Pancreas (tissue), 10 donors: ENCODE results near the gene PNMA6E. TPM values are rescaled to one million over a fixed set of nuclear protein-coding genes. Genes with fewer than 3 reads are reported as not detected.

Experiments
- ATAC-seq, 4 donors: fragments of 200-7000 bp; cut with Tn5 transposase; one replicate each; pipeline versions ENCODE4 v1.8.0 to v1.9.1; 2020; ENCODE audit warnings: mild to moderate bottlenecking in 4 of 4, moderate library complexity in 4 of 4
- DNase-seq, 6 donors: peaks; one replicate each; pipeline ENCODE4 v3.0.0-alpha.2; 2020
- FAIRE-seq: peaks from 2 replicates; lab custom pipeline; 2012; peaks lifted over from hg19 to GRCh38; lab: Jason Lieb, UNC
- H3K27ac ChIP-seq, 4 donors: fragments of 200-600 bp; sonication (generic); 1 replicate in 3 of 4; 2 replicates in 1 of 4; pipeline versions ENCODE4 v1.5.0 to v1.8.0; 2020
- H3K27me3 ChIP-seq, 4 donors: fragments of 200-600 bp; one replicate each; pipeline ENCODE4 v1.8.0; 2021
- H3K36me3 ChIP-seq, 3 donors: fragments of 200-600 bp; sonication (generic) in 1 of 3; one replicate each; pipeline versions ENCODE4 v1.5.0 to v1.8.0; 2020 to 2021
- H3K4me1 ChIP-seq, 3 donors: fragments of 200-600 bp; one replicate each; pipeline ENCODE4 v1.8.0; 2021
- H3K4me3 ChIP-seq, 4 donors: fragments of 200-600 bp; sonication (generic) in 2 of 4; one replicate each; pipeline versions ENCODE4 v1.5.0 to v1.8.0; 2020 to 2021
- H3K9me3 ChIP-seq, 4 donors: fragments of 200-600 bp; one replicate each; pipeline ENCODE4 v1.8.0; 2021
- CTCF ChIP-seq, 4 donors: fragments of 200-600 bp; sonication (generic) in 3 of 4; IDR thresholded peaks; one replicate each; pipeline versions ENCODE4 v1.5.0 to v1.8.0; 2021; ENCODE audit warnings: antibody characterized with exemption in 4 of 4
- WGBS, 2 donors: extraction: QIAGEN DNeasy Blood & Tissue Kit; methylation state at CpG; one replicate each; pipeline ENCODE4 v1.1.7; 2013; 5-methylcytosine and 5-hydroxymethylcytosine counted together
- intact Hi-C, 3 donors: fragments of 100-400 bp; cut with DNase I; formaldehyde crosslinking; loops; one replicate each; pipeline versions ENCODE4 v1.11.1 to v1.14.2; 2022
- polyA plus RNA-seq, 2 donors: library from polyadenylated mRNA; stranded (reverse); fragments of 200-250 nt; gene quantifications; one replicate each; pipeline ENCODE4 v1.2.3, GENCODE V29; 2013
- total RNA-seq, 6 donors: library from RNA; stranded (reverse); fragmentation: NEBNext Ultra II Directional in 4 of 6; extraction: Animal tissue kit (Norgen Biotek cat#: 25700) in 4 of 6; gene quantifications; one replicate each; pipeline versions ENCODE4 v1.2.1 to v1.2.4, GENCODE V29; 2021 to 2023
- donor health status: healthy with polysubstance abuse.
- donor health status: DM: no; HTN: no; CAD: no; lungs with moderate emphysema.
- donor health status: DM: no; HTN: no; CAD: no.
- donor health status: control.
- donor health status: control.
- donor health status: Bipolar disorder and iron deficiency.
- donor health status: DM: yes; HTN: yes; CAD: no.
- donor health status: DM: no; HTN: no; CAD: no.
- donor health status: DM: no; HTN: no; CAD: no.
- donor health status: DM: yes; HTN: yes; CAD: no.

The PNMA6E gene
- total and polyA plus RNA-seq, 8 donors = not detected

DNA sequence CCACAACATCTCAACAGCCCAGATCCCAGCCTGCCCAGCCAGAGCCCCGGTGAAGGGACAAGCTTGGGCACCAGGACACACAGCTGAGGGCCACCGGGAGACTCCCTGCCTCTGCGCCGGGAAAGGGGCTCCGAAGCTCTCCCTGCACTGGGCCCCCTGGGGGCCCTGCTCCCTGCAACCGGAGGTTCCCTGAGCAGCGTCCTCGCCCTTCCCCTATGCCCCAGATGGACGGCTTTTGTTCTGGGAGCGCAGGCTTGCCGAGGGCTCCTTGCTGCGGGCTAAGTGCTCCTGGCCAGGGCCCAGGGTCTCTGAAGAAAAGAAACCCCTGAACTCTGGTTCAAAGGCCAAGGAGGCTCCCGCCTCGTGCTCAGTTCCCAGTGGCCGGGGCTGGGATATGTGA, 9.2 kb upstream of the PNMA6E start:
- Histone ChIP-seq H3K27me3 (no peaks in the 10 kb centered on the region), H3K27ac (no peak overlapping the region), H3K4me3 (no peak overlapping the region), H3K4me1 (no peaks in the 10 kb centered on the region), H3K36me3 (no peaks in the 10 kb centered on the region), H3K9me3 (no peaks in the 10 kb centered on the region)
- 89 to 91% methylated on average over 15 of the region's 15 CpGs for WGBS, 2 donors
- DNase-seq (peak in 1 of 6 donors; percentile 37), FAIRE-seq (no peak), ATAC-seq (no peak)
- intact Hi-C loops = no loop called here
- TF ChIP-seq CTCF (IDR thresholded peaks at IDR 0.05) = no peak

DNA sequence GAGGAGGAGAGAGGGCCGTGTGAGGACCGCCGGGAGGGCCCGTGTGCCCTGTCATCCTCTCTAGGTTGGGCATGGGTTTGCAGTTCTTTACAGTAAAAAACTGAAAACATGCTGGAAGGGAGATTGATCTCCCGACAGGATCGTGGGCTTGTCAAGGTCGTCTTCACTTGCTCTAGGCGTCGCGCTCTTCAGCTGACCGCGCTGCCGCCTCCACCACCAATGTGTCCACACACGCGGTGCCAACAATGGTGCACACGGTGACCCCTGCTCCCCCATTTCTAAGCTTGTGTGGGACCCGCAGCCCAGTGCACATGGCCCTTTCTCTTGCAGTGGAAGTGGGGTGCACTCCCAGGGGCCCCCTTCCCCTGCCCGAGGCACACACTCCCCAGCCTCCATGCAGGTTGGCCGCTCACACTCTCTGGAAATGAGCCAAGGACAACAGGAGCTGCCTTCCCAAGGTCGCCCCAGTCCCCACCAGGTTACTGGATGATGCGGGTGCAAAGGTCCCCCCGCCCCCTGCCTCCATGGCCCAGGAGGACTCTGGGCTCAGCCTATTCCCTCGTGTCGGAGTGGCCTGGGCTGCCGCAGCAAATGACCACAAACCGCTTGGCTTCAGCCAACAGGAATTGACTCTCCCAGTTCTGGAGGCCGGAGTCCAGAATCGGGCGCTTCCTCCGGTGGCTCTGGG, 8.4 kb upstream of the PNMA6E start:
- WGBS, 2 donors = 78 to 79% methylated on average over 27 to 30 of the region's 30 CpGs
- Histone ChIP-seq H3K27me3 (peaks cover 0 to 4% (median 0%) of the 10 kb centered on the region in 4 donors), H3K4me3 (no peak overlapping the region), H3K27ac (no peak overlapping the region), H3K4me1 (no peaks in the 10 kb centered on the region), H3K36me3 (no peaks in the 10 kb centered on the region), H3K9me3 (no peaks in the 10 kb centered on the region)
- ATAC-seq (no peak), DNase-seq (no peak), FAIRE-seq (no peak)
- intact Hi-C loops = no loop called here
- TF ChIP-seq CTCF (IDR thresholded peaks at IDR 0.05) = no peak

DNA sequence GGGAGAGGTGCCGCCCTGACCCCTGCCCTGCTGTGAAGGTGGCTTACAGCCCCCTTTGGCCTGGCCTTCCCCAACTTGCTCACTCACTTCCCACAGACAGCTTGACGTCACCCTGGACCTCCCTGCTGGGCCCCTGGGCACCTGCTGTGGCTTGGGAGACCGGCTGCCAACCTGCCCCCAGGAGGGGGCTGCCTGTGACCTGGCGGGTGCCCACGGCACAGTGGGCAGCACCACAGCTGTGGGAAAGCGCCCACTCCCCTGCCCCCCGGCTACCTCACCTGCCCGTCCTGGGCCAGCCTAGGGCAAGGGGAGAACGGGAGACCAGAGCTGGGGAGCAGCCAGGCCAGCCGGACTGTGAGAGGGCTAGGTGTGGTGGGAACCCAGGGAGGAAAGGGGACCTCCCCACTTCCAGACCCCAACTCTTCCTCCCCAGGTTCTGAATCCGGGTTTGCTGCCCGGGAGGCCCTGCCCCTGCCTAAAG, 7.8 kb upstream of the PNMA6E start:
- Histone ChIP-seq H3K4me1 (no peaks in the 10 kb centered on the region), H3K4me3 (no peak overlapping the region), H3K36me3 (no peaks in the 10 kb centered on the region), H3K27ac (no peak overlapping the region), H3K27me3 (peaks cover 0 to 4% (median 0%) of the 10 kb centered on the region in 4 donors), H3K9me3 (no peaks in the 10 kb centered on the region)
- ATAC-seq = no peak
- WGBS, 2 donors = 82 to 89% methylated on average over 11 to 12 of the region's 12 CpGs
- DNase-seq = no peak
- no peak for TF ChIP-seq CTCF (IDR thresholded peaks at IDR 0.05)
- FAIRE-seq = no peak
- intact Hi-C loops = no loop called here

GRCh38 chrX:153408221-153408721, 7.1 kb upstream of the PNMA6E start:
- no peak for TF ChIP-seq CTCF (IDR thresholded peaks at IDR 0.05)
- H3K4me3 ChIP-seq = no peak overlapping the region
- 66 to 82% methylated on average over 10 of the region's 10 CpGs for WGBS, 2 donors
- H3K27ac ChIP-seq = no peak overlapping the region
- ATAC-seq (no peak), FAIRE-seq (no peak), DNase-seq (no peak)
- H3K36me3 ChIP-seq = no peaks in the 10 kb centered on the region
- H3K9me3 ChIP-seq = no peaks in the 10 kb centered on the region
- H3K4me1 ChIP-seq = no peaks in the 10 kb centered on the region
- intact Hi-C loops = no loop called here
- peaks cover 0 to 4% (median 0%) of the 10 kb centered on the region in 4 donors for H3K27me3 ChIP-seq

DNA sequence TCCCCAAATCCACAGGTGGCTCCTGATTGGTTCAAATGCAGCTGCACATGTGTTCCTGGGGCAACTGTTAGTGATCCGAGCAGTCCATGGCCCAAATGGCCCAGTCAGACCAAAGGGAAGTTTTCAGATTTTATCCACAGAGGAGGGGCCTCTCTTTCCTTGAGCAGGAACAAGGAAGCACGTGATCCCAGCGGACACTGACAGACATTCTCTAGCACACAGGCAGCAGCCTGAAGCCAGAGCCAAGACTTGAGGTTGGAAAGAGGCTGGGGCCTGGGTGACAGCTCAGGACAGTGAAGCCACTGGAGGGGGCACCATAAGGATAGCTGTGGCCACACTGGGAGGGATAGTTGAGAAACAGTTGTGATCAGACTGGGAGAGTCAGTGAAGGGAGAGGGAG, 6.6 kb upstream of the PNMA6E start:
- intact Hi-C loops = no loop called here
- ATAC-seq = no peak
- TF ChIP-seq CTCF (IDR thresholded peaks at IDR 0.05) = no peak
- no peak overlapping the region for H3K4me3 ChIP-seq
- no peak overlapping the region for H3K27ac ChIP-seq
- WGBS, 2 donors = 68 to 75% methylated on average over 3 of the region's 3 CpGs
- H3K4me1 ChIP-seq = no peaks in the 10 kb centered on the region
- no peak for FAIRE-seq
- H3K9me3 ChIP-seq = no peaks in the 10 kb centered on the region
- peaks cover 0 to 4% (median 0%) of the 10 kb centered on the region in 4 donors for H3K27me3 ChIP-seq
- no peak for DNase-seq
- H3K36me3 ChIP-seq = no peaks in the 10 kb centered on the region
